Activated naive CD8-positive, alpha-beta T cell treated with anti-CD3 and anti-CD28 coated beads for 36 hours (primary cell): ENCODE data around the gene UPF2. TPM values are rescaled to one million over a fixed set of nuclear protein-coding genes. Genes with fewer than 3 reads are reported as not detected.
A peak's percentile ranks its signal among the peaks of the same experiment; 100 is the strongest.
"Not testable (repeated sequence)": the region's sequence is repeated elsewhere in the genome, so short reads cannot be mapped to it uniquely, and the experiment has no call there.

ENCODE experiments used
- DNase-seq: peaks from one replicate; pipeline ENCODE4 v3.0.0; 2021
- H3K27ac Mint-ChIP-seq: one replicate; pipeline ENCODE4 v1.8.0; 2022; ENCODE audit warnings: mild to moderate bottlenecking, moderate library complexity, mixed read lengths
- H3K27me3 Mint-ChIP-seq: one replicate; pipeline ENCODE4 v1.8.0; 2022; ENCODE audit warnings: mild to moderate bottlenecking, mixed read lengths
- H3K36me3 Mint-ChIP-seq: one replicate; pipeline ENCODE4 v1.8.0; 2021; ENCODE audit warnings: mild to moderate bottlenecking, mixed read lengths
- H3K4me1 Mint-ChIP-seq: one replicate; pipeline ENCODE4 v1.8.0; 2021; ENCODE audit warnings: mixed read lengths
- H3K4me3 Mint-ChIP-seq: one replicate; pipeline ENCODE4 v1.8.0; 2022; ENCODE audit warnings: mild to moderate bottlenecking, moderate library complexity, mixed read lengths
- H3K9me3 Mint-ChIP-seq: one replicate; pipeline ENCODE4 v1.8.0; 2022; ENCODE audit warnings: mixed read lengths
- total RNA-seq, 2 experiments: library from RNA; stranded (reverse); gene quantifications; one replicate each; pipeline ENCODE4 v1.2.3, GENCODE V29; 2021

UPF2 gene
- total RNA-seq, 2 experiments from 2014 or later = 35.8 to 38.2 TPM

GRCh38 chr10:12013926-12014325, 28.7 kb downstream of the UPF2 start:
- Mint-ChIP-seq H3K27me3 (no peaks in the 10 kb centered on the region), H3K9me3 (peaks cover 7% of the 10 kb centered on the region), H3K36me3 (peaks cover 35% of the 10 kb centered on the region), H3K4me3 (no peak overlapping the region), H3K27ac (no peak overlapping the region), H3K4me1 (peaks cover 10% of the 10 kb centered on the region)
- DNase-seq = no peak

GRCh38 chr10:12013391-12013790, 29.2 kb downstream of the UPF2 start:
- not testable (repeated sequence) for H3K4me3 Mint-ChIP-seq, DNase-seq, H3K9me3 Mint-ChIP-seq, H3K27me3 Mint-ChIP-seq, H3K4me1 Mint-ChIP-seq, H3K27ac Mint-ChIP-seq
- peaks cover 39% of the 10 kb centered on the region for H3K36me3 Mint-ChIP-seq

DNA sequence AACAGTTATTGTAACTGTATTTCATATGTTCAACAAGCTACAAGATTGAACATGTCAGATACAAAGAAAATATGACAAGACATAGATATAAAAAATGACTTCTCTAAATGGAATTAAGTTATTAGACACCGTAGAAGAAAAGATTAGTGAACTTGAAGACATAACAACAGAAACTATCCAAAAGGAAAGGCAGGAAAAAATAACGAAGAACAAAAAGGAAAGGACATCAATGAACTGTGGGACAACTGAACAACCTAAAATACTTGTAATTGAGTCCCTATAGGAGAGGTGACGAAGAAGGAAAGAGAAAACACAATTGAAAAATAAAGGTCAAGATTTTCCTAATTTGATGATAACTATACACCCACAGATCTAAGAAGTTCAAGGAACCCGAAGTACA, 32.3 kb downstream of the UPF2 start:
- Mint-ChIP-seq H3K27me3 (no peaks in the 10 kb centered on the region), H3K4me1 (no peaks in the 10 kb centered on the region), H3K36me3 (peaks cover 41% of the 10 kb centered on the region), H3K4me3 (no peak overlapping the region), H3K27ac (no peak overlapping the region), H3K9me3 (peaks cover 7% of the 10 kb centered on the region)
- DNase-seq = no peak

DNA sequence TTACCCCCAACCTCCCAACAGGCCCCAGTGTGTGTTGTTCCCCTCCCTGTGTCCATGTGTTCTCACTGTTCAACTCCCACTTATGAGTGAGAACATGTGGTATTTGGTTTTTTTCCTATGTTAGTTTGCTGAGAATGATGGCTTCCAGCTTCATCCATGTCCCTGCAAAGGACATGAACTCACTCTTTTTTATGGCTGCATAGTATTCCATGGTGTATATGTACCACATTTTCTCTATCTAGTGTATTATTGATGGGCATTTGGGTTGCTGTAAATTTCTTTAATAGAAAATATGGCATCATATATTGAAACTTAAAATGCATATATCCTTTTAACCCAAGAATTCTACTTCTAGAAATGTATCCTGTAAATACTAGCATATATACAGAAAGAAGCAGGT, 33.8 kb downstream of the UPF2 start:
- not testable (repeated sequence) for DNase-seq, H3K9me3 Mint-ChIP-seq, H3K4me3 Mint-ChIP-seq, H3K4me1 Mint-ChIP-seq, H3K27ac Mint-ChIP-seq, H3K27me3 Mint-ChIP-seq
- H3K36me3 Mint-ChIP-seq = peaks cover 51% of the 10 kb centered on the region

- peaks cover 54% of the 10 kb centered on the region for H3K36me3 Mint-ChIP-seq
- no peak overlapping the region for H3K27ac Mint-ChIP-seq
- peaks cover 1% of the 10 kb centered on the region for H3K4me1 Mint-ChIP-seq
- DNase-seq = no peak
- no peak overlapping the region for H3K4me3 Mint-ChIP-seq
- no peaks in the 10 kb centered on the region for H3K27me3 Mint-ChIP-seq
- peaks cover 7% of the 10 kb centered on the region for H3K9me3 Mint-ChIP-seq
Observed at GRCh38 chr10:12006671-12007070, 35.9 kb downstream of the UPF2 start.

GRCh38 chr10:11993834-11994468, 48.7 kb downstream of the UPF2 start:
- H3K36me3 Mint-ChIP-seq = peaks cover 22% of the 10 kb centered on the region
- peaks cover 6% of the 10 kb centered on the region for H3K4me1 Mint-ChIP-seq
- H3K27me3 Mint-ChIP-seq = no peaks in the 10 kb centered on the region

GRCh38 chr10:11988924-11989323, 53.7 kb downstream of the UPF2 start:
- peaks cover 9% of the 10 kb centered on the region for H3K4me1 Mint-ChIP-seq
- H3K4me3 Mint-ChIP-seq = no peak overlapping the region
- H3K9me3 Mint-ChIP-seq = no peaks in the 10 kb centered on the region
- H3K36me3 Mint-ChIP-seq = peaks cover 11% of the 10 kb centered on the region
- H3K27me3 Mint-ChIP-seq = no peaks in the 10 kb centered on the region
- DNase-seq = no peak
- no peak overlapping the region for H3K27ac Mint-ChIP-seq

More at GRCh38 chr10:11993834-11994468, 48.7 kb downstream of the UPF2 start:
- DNase-seq = no peak
- Mint-ChIP-seq H3K9me3 (no peaks in the 10 kb centered on the region), H3K4me3 (no peak overlapping the region), H3K27ac (peak overlapping the region; percentile 43)

GRCh38 chr10:11986593-11987216, 55.9 kb downstream of the UPF2 start:
- Mint-ChIP-seq H3K4me3 (no peak overlapping the region), H3K4me1 (peaks cover 6% of the 10 kb centered on the region), H3K36me3 (peaks cover 17% of the 10 kb centered on the region), H3K27me3 (no peaks in the 10 kb centered on the region), H3K27ac (no peak overlapping the region), H3K9me3 (no peaks in the 10 kb centered on the region)
- peak; percentile 67 for DNase-seq

DNA sequence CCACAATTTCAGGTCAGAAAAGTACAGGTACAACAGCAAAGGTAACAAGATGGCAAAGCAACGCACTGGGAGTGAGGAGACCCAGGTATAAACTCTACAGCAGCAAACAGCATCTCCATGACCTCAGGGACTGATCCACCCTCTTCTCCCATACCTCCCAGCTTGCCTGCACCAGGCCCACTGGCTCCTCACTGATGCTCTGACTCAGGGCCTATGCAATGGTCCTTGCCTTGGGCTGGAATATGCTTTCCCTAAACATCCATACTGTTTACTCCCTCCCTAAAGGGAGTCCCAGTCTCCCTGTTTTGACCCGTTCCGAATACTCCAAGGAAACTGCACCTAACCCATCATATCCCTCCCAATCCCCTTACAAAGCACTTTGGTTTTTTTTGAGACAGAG, 60.4 kb downstream of the UPF2 start:
- Mint-ChIP-seq H3K36me3 (peaks cover 27% of the 10 kb centered on the region), H3K4me1 (peaks cover 17% of the 10 kb centered on the region), H3K4me3 (no peak overlapping the region), H3K27ac (no peak overlapping the region), H3K27me3 (no peaks in the 10 kb centered on the region), H3K9me3 (no peaks in the 10 kb centered on the region)
- DNase-seq = no peak

DNA sequence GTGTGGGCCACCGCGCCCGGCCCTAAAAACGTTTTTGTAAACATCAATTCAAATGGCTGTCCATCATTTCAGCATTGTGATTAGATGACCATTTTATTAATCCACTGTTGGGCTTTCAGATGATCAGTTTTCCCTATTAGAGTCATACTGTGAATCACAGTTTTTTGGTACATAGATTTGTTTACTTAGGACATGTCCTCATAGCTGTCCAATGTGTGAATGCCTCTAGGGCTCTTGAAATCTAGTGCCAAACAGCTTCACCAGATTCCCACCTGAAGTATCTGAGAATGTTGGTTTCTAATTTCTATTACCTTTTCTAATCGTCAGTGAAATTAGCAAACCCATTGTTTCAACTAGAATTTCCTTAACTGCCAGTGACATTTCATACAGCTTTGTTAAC, 66.8 kb downstream of the UPF2 start:
- H3K36me3 Mint-ChIP-seq = peaks cover 37% of the 10 kb centered on the region
- peaks cover 3% of the 10 kb centered on the region for H3K9me3 Mint-ChIP-seq
- H3K4me1 Mint-ChIP-seq = peaks cover 15% of the 10 kb centered on the region

DNA sequence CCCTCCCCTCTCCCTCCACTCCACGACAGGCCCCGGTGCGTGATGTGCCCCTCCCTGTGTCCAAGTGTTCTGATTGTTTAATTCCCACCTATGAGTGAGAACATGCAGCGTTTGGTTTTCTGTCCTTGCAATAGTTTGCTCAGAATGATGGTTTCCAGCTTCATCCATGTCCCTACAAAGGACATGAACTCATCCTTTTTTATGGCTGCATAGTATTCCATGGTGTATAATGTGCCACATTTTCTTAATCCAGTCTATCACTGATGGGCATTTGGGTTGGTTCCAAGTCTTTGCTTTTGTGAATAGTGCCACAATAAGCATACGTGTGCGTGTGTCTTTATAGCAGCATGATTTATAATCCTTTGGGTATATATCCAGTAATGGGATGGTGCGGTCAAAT, 70.1 kb downstream of the UPF2 start:
- not testable (repeated sequence) for DNase-seq, H3K4me3 Mint-ChIP-seq, H3K27me3 Mint-ChIP-seq, H3K9me3 Mint-ChIP-seq, H3K4me1 Mint-ChIP-seq, H3K27ac Mint-ChIP-seq
- H3K36me3 Mint-ChIP-seq = peaks cover 30% of the 10 kb centered on the region

More for the DNA sequence above, 66.8 kb downstream of the UPF2 start:
- no peak for DNase-seq
- Mint-ChIP-seq H3K27me3 (no peaks in the 10 kb centered on the region), H3K4me3 (no peak overlapping the region), H3K27ac (no peak overlapping the region)

DNA sequence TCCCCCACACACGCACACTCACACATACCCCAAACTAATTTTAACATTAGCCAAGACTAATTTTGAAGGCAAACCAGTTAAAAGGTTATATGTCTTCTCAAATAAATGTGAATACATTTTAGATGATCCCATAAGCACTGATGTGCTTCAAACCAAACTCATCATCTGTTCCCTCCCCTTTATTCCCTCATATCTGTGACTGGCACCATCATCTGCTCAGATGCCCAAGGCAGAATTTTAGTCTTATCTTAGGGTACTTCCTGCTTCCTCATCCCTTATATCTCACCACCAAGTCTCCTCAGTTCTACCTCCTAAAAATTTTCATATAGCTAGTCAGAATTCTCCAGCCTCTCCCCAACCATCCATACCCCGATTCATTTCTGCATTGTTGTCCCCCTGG, 80.4 kb downstream of the UPF2 start:
- H3K36me3 Mint-ChIP-seq = peaks cover 34% of the 10 kb centered on the region
- no peak overlapping the region for H3K4me3 Mint-ChIP-seq
- no peak overlapping the region for H3K27ac Mint-ChIP-seq
- H3K9me3 Mint-ChIP-seq = no peaks in the 10 kb centered on the region
- H3K4me1 Mint-ChIP-seq = no peaks in the 10 kb centered on the region
- no peaks in the 10 kb centered on the region for H3K27me3 Mint-ChIP-seq
- no peak for DNase-seq

GRCh38 chr10:11961771-11962170, 80.8 kb downstream of the UPF2 start:
- Mint-ChIP-seq H3K4me3 (no peak overlapping the region), H3K4me1 (no peaks in the 10 kb centered on the region), H3K36me3 (peaks cover 31% of the 10 kb centered on the region), H3K27ac (no peak overlapping the region), H3K27me3 (no peaks in the 10 kb centered on the region), H3K9me3 (no peaks in the 10 kb centered on the region)
- no peak for DNase-seq

- Mint-ChIP-seq H3K36me3 (peaks cover 31% of the 10 kb centered on the region), H3K27ac (no peak overlapping the region), H3K9me3 (no peaks in the 10 kb centered on the region)
Observed at GRCh38 chr10:11959966-11960365, 82.6 kb downstream of the UPF2 start.

GRCh38 chr10:11958956-11959355, 83.7 kb downstream of the UPF2 start:
- Mint-ChIP-seq H3K27me3 (no peaks in the 10 kb centered on the region), H3K36me3 (peaks cover 30% of the 10 kb centered on the region), H3K27ac (no peak overlapping the region), H3K4me1 (no peaks in the 10 kb centered on the region), H3K4me3 (no peak overlapping the region), H3K9me3 (no peaks in the 10 kb centered on the region)
- DNase-seq = no peak

More at GRCh38 chr10:11959966-11960365, 82.6 kb downstream of the UPF2 start:
- Mint-ChIP-seq H3K27me3 (no peaks in the 10 kb centered on the region), H3K4me1 (no peaks in the 10 kb centered on the region), H3K4me3 (no peak overlapping the region)
- no peak for DNase-seq

DNA sequence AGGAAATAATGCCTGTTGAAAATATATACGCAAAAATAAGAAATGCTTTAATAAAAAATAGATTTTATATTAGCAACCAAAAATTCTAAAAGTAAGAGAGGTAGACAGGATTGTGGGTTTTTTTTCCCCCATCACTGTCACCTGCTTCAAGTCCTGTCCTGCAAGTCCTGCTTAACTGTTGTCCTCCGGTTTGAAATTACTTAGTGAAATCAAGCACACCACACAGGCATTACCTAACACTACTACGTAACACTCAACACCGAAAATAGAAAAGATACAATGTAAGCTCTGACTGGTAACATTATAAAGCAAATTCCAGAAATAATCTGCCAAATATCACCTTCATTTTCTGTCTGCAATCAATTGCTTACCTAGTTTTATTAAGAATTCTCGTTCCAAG, 90.9 kb downstream of the UPF2 start:
- Mint-ChIP-seq H3K27me3 (no peaks in the 10 kb centered on the region), H3K36me3 (peaks cover 28% of the 10 kb centered on the region), H3K27ac (no peak overlapping the region), H3K9me3 (no peaks in the 10 kb centered on the region), H3K4me3 (no peak overlapping the region), H3K4me1 (peaks cover 5% of the 10 kb centered on the region)
- no peak for DNase-seq
